HG02610 (cell line): ENCODE results near the gene LCNL1.

Experiments
- ATAC-seq: cut with Tn5 transposase; IDR thresholded peaks from one replicate; pipeline ENCODE4 v1.9.1; 2021; ENCODE audit warnings: mild to moderate bottlenecking, moderate library complexity; ENCODE audit not compliant: unreplicated experiment

The LCNL1 gene

GRCh38 chr9:136973618-136974617 lies 8.9 kb upstream of the LCNL1 start:
- ATAC-seq = no peak

- ATAC-seq = no peak
Measured at GRCh38 chr9:136974817-136975535, 7.8 kb upstream of the LCNL1 start.

GRCh38 chr9:136975644-136976043 lies 7.1 kb upstream of the LCNL1 start:
- no peak for ATAC-seq

- no peak for ATAC-seq
Measured at GRCh38 chr9:136977223-136977622, 5.6 kb upstream of the LCNL1 start, which contains the start of gene PTGDS. PTGDS (plus strand) TSS chr9:136977504; CDS start chr9:136977579, 75 bp downstream.

GRCh38 chr9:136977649-136978072 lies 5.1 kb upstream of the LCNL1 start:
- ATAC-seq = no peak

- no peak for ATAC-seq
Measured at GRCh38 chr9:136978073-136978864, 4.5 kb upstream of the LCNL1 start.

GRCh38 chr9:136978865-136979544 lies 3.8 kb upstream of the LCNL1 start:
- ATAC-seq = no peak

GRCh38 chr9:136979769-136980587 lies 2.8 kb upstream of the LCNL1 start:
- no peak for ATAC-seq

GRCh38 chr9:136980669-136981478 lies 1.9 kb upstream of the LCNL1 start:
- no peak for ATAC-seq

GRCh38 chr9:136981588-136982231 lies 1.1 kb upstream of the LCNL1 start:
- ATAC-seq = no peak

- no peak for ATAC-seq
Measured at GRCh38 chr9:136983167-136983566, 374 bp downstream of the LCNL1 start.

- ATAC-seq = no peak
Measured at GRCh38 chr9:136983656-136984314, 992 bp downstream of the LCNL1 start.

- no peak for ATAC-seq
Measured at GRCh38 chr9:136984464-136985026, 1.8 kb downstream of the LCNL1 start.

GRCh38 chr9:136985027-136985602 lies 2.3 kb downstream of the LCNL1 start:
- ATAC-seq = no peak

GRCh38 chr9:136985853-136986252 lies 3.1 kb downstream of the LCNL1 start:
- no peak for ATAC-seq

GRCh38 chr9:136988872-136989271 lies 6.1 kb downstream of the LCNL1 start:
- no peak for ATAC-seq
